Endothelial cell of umbilical vein (primary cell): Measurements from ENCODE around the gene CELSR1. TPM values are rescaled to one million over a fixed set of nuclear protein-coding genes. Genes with fewer than 3 reads are reported as not detected.

Experiments
- BruUV-seq: library from RNA; stranded (reverse); fragments of 400-500 nt; replicated peaks from 2 replicates; lab custom pipeline; 2021; lab: Mats Ljungman, UMichigan
- CTCF ChIA-PET: fragments of 300-600, 350-600 bp; sonication (Branson Sonifier 250); formaldehyde crosslinking; loops from one replicate; lab custom pipeline; 2021; ENCODE audit warnings: antibody characterized with exemption, inconsistent platforms; lab: Charles Lee
- POLR2A ChIA-PET: fragments of 300-600, 350-600 bp; sonication (Branson Sonifier 250); formaldehyde crosslinking; loops from one replicate; lab custom pipeline; 2021; ENCODE audit warnings: antibody characterized with exemption, inconsistent platforms; lab: Charles Lee
- DNase-seq: peaks from one replicate; pipeline ENCODE4 v3.0.0-alpha.2; 2011; ENCODE audit warnings: low read depth, low spot score
- FAIRE-seq: peaks from 2 replicates; lab custom pipeline; 2011; peaks lifted over from hg19 to GRCh38; lab: Jason Lieb, UNC
- H2AFZ ChIP-seq: 2 replicates; pipeline ENCODE4 v1.6.0; 2012; ENCODE audit warnings: low read depth, low read length, control low read depth, inconsistent platforms
- H3K27ac ChIP-seq: 2 replicates; pipeline ENCODE4 v1.5.1; 2011; ENCODE audit warnings: low read depth, mild to moderate bottlenecking, control low read depth, low read length, moderate library complexity; ENCODE audit not compliant: insufficient read depth
- H3K27me3 ChIP-seq, 2 experiments: 2 replicates each; pipeline versions ENCODE4 v1.6.0 to v1.6.1; 2011; ENCODE audit warnings: low read length in 2 of 2, mixed read lengths in 1 of 2; ENCODE audit not compliant: control insufficient read depth in 2 of 2, insufficient read depth in 2 of 2
- H3K36me3 ChIP-seq, 2 experiments: 2 replicates in 1 of 2; 3 replicates in 1 of 2; pipeline ENCODE4 v1.5.1; 2011; ENCODE audit warnings: low read length in 2 of 2, mild to moderate bottlenecking in 1 of 2, moderate library complexity in 1 of 2; ENCODE audit not compliant: control insufficient read depth in 2 of 2, insufficient read depth in 2 of 2; ENCODE audit errors: extremely low read depth in 1 of 2
- H3K4me1 ChIP-seq: 3 replicates; pipeline ENCODE4 v1.5.1; 2011; ENCODE audit warnings: mild to moderate bottlenecking, low read length; ENCODE audit not compliant: control insufficient read depth, insufficient read depth; ENCODE audit errors: extremely low read depth
- H3K4me2 ChIP-seq: 2 replicates; pipeline ENCODE4 v1.6.1; 2011; ENCODE audit warnings: low read length, control low read depth, mixed read lengths; ENCODE audit not compliant: insufficient read depth
- H3K4me3 ChIP-seq, 3 experiments: fragments of 200-600 bp in 1 of 3; sonication (generic), shearing (Covaris generic) in 1 of 3; replicated peaks in 1 of 3; 2 replicates each; pipeline ENCODE4 v1.5.1; 2011 to 2016; ENCODE audit warnings: control low read depth in 3 of 3, low read length in 3 of 3, mild to moderate bottlenecking in 2 of 3, inconsistent platforms in 1 of 3, low read depth in 1 of 3, moderate library complexity in 1 of 3; ENCODE audit not compliant: insufficient read depth in 1 of 3
- H3K79me2 ChIP-seq: 2 replicates; pipeline ENCODE4 v1.6.0; 2012; ENCODE audit warnings: low read length, inconsistent platforms; ENCODE audit not compliant: control insufficient read depth, insufficient read depth
- H3K9ac ChIP-seq: replicated peaks from 2 replicates; pipeline ENCODE3; 2011; ENCODE audit warnings: low read length, control low read depth; ENCODE audit not compliant: insufficient read depth; ENCODE audit errors: extremely low read depth
- H3K9me1 ChIP-seq: replicated peaks from 3 replicates; pipeline ENCODE4 v1.6.0; 2011; ENCODE audit warnings: mild to moderate bottlenecking, low read length; ENCODE audit not compliant: control insufficient read depth, insufficient read depth; ENCODE audit errors: extremely low read depth
- H3K9me3 ChIP-seq: replicated peaks from 2 replicates; pipeline ENCODE4 v1.5.1; 2012; ENCODE audit warnings: low read length, inconsistent platforms; ENCODE audit not compliant: control insufficient read depth, insufficient read depth
- H4K20me1 ChIP-seq: replicated peaks from 2 replicates; pipeline ENCODE3; 2011; ENCODE audit warnings: mild to moderate bottlenecking, low read length; ENCODE audit not compliant: control insufficient read depth, insufficient read depth; ENCODE audit errors: extremely low read depth
- CTCF ChIP-seq, 2 donors: IDR thresholded peaks; 1 replicate in 1 of 2; 2 replicates in 1 of 2; pipeline ENCODE4 v1.5.1; 2011; ENCODE audit warnings: low read length in 2 of 2, mild to moderate bottlenecking in 2 of 2, moderate library complexity in 2 of 2, control low read depth in 1 of 2, inconsistent platforms in 1 of 2, low read depth in 1 of 2; ENCODE audit not compliant: insufficient read depth in 1 of 2; ENCODE audit errors: extremely low read depth in 1 of 2
- EZH2 ChIP-seq: IDR thresholded peaks from 2 replicates; pipeline ENCODE4 v1.6.1; 2012; ENCODE audit warnings: borderline replicate concordance, low read depth, mild to moderate bottlenecking, moderate library complexity, low read length, inconsistent platforms; ENCODE audit not compliant: severe bottlenecking
- FOS ChIP-seq: IDR thresholded peaks from 2 replicates; pipeline ENCODE4 v1.6.1; 2011; ENCODE audit warnings: mild to moderate bottlenecking, low read length, moderate library complexity, borderline replicate concordance; ENCODE audit not compliant: insufficient read depth
- JUN ChIP-seq: IDR thresholded peaks from 2 replicates; pipeline ENCODE4 v1.6.1; 2011; ENCODE audit warnings: borderline replicate concordance, low read depth; ENCODE audit not compliant: insufficient read length, insufficient read depth
- MYC ChIP-seq: IDR thresholded peaks from one replicate; pipeline ENCODE4 v1.6.1; 2011; ENCODE audit warnings: mild to moderate bottlenecking, low read depth, low read length
- dilution Hi-C: fragments of 300-500 bp; cut with MboI; formaldehyde crosslinking; loops from one replicate; pipeline ENCODE4 v1.15.0; 2019; ENCODE audit warnings: low sequenced_read_pairs; ENCODE audit not compliant: extremely low pct_ligation_motif_present
- intact Hi-C: fragments of 100-400 bp; cut with micrococcal nuclease; formaldehyde crosslinking; loops from one replicate; pipeline ENCODE4 v1.10.0; 2022
- polyA plus RNA-seq, 4 experiments: library from polyadenylated mRNA; depleted of rRNA in 3 of 4; stranded (reverse) in 3 of 4; unstranded in 1 of 4; fragments of >200 nt; gene quantifications; 2 replicates each; pipeline versions ENCODE4 v1.2.1 to v1.2.3, GENCODE V29; 2011 to 2012; ENCODE audit warnings: missing spikeins in 1 of 4
- total RNA-seq: library from RNA; stranded (reverse); gene quantifications from 2 replicates; pipeline ENCODE4 v1.2.3, GENCODE V29; 2021

CELSR1 gene
- total and polyA plus RNA-seq, 2 donors (not counting 3 experiments of a cell fraction or from before 2014, with no cell fraction given): 3.7 to 5.4 TPM

- Histone ChIP-seq H3K36me3 (no peaks in the 10 kb centered on the region), H3K27me3 (no peaks in the 10 kb centered on the region), H3K4me1 (peaks cover 20% of the 10 kb centered on the region), H3K79me2 (no peaks in the 10 kb centered on the region), H3K4me3 (no peak overlapping the region), H3K9me3 (no peaks in the 10 kb centered on the region), H3K4me2 (no peak overlapping the region), H3K9ac (no peak overlapping the region), H2AFZ (peak overlapping the region; percentile 79), H4K20me1 (no peaks in the 10 kb centered on the region), H3K27ac (no peak overlapping the region), H3K9me1 (no peaks in the 10 kb centered on the region)
- CTCF ChIA-PET: interaction anchor here (2.8 kb wide), 1 partner anchor 179 kb away, joined by 22 read pairs; no protein-coding TSS in a partner anchor
- POLR2A ChIA-PET: interaction anchor here (1.5 kb wide), 1 partner anchor 211 kb away, joined by 3 read pairs; the partner anchor contains the start of gene TRMU
- intact Hi-C loops (no loop called here), dilution Hi-C loops (no loop called here)
- peak; percentile 49 for FAIRE-seq
- TF ChIP-seq FOS (no peak), CTCF (IDR thresholded peaks at IDR 0.05; ENCODE audit: extremely low read depth in 1 of 2, insufficient read depth in 1 of 2, low read depth in 1 of 2, low read length in 2 of 2) (no peak), MYC (no peak), EZH2 (no peak), JUN (no peak)
- DNase-seq: peak; percentile 26
- BruUV-seq: no TSS peak
Measured at GRCh38 chr22:46546466-46547178, 9.2 kb upstream of the CELSR1 start.
